22Rv1 (cell line): Measurements from ENCODE around the gene DPP6.
"Not testable (repeated sequence)": the region's sequence is repeated elsewhere in the genome, so short reads cannot be mapped to it uniquely, and the experiment has no call there.

Experiments
- ZFX ChIP-seq: fragments of 450-650 bp; IDR thresholded peaks from 2 replicates; pipeline ENCODE4 v1.6.1; 2017; ENCODE audit warnings: antibody characterized with exemption, borderline replicate concordance
- TF ChIP-seq, protein P1 (sequence below): fragments of 450-650 bp; IDR thresholded peaks from 2 replicates; pipeline ENCODE4 v1.5.1; 2017; ENCODE audit warnings: mild to moderate bottlenecking

DNA sequence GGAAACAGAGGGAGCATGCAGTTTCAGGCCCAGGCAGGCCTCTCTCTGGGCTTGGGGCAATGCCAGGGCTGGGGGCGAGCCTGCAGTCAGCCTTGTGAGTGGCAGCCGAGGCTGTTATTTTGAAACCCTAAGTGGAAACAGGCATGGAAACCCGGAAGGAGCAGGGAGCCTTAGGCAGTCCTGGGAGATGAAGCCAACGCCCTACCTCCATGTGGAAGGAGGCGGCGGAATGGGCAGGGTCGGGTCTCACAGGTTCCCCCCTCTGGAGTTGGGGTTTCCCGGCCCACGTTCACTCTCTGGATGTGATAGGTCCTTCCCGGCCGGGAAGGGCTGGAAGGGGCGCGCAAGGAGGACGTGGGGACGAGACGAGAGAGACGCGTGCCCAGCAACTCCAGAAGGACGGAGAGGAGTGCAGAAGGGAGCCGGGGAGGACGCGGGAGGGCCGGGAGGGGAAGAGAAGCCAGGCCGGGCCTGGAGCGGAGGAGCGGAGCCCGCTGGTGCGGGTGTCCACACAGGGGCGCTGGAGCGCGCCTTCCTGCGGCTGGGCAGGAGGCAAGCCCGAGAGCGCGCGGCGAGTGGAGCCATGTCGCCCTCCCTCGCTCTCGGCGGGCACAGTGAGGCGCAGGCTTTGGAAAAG, 1.1 kb upstream of the DPP6 start:
- TF ChIP-seq, protein P1, sequence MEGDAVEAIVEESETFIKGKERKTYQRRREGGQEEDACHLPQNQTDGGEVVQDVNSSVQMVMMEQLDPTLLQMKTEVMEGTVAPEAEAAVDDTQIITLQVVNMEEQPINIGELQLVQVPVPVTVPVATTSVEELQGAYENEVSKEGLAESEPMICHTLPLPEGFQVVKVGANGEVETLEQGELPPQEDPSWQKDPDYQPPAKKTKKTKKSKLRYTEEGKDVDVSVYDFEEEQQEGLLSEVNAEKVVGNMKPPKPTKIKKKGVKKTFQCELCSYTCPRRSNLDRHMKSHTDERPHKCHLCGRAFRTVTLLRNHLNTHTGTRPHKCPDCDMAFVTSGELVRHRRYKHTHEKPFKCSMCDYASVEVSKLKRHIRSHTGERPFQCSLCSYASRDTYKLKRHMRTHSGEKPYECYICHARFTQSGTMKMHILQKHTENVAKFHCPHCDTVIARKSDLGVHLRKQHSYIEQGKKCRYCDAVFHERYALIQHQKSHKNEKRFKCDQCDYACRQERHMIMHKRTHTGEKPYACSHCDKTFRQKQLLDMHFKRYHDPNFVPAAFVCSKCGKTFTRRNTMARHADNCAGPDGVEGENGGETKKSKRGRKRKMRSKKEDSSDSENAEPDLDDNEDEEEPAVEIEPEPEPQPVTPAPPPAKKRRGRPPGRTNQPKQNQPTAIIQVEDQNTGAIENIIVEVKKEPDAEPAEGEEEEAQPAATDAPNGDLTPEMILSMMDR, result not testable (repeated sequence)
- TF ChIP-seq ZFX, result not testable (repeated sequence)
